HepG2 (cell line): ENCODE results near the gene NPFFR1. TPM values are rescaled to one million over a fixed set of nuclear protein-coding genes. Genes with fewer than 3 reads are reported as not detected.

ENCODE experiments used
- EP300 ChIP-seq, 3 experiments: sonication (generic) in 1 of 3; formaldehyde crosslinking in 1 of 3; IDR thresholded peaks; 2 replicates each; pipeline versions ENCODE4 v1.5.1 to v1.6.1; 2011 to 2020; ENCODE audit warnings: low read depth in 2 of 3, low read length in 2 of 3, borderline replicate concordance in 1 of 3, improper control_type of control experiment in 1 of 3, mild to moderate bottlenecking in 1 of 3, missing genetic modification reagents in 1 of 3, moderate library complexity in 1 of 3
- HMGXB3 ChIP-seq: sonication (generic); formaldehyde crosslinking; IDR thresholded peaks from 2 replicates; pipeline ENCODE4 v1.4.0; 2020; ENCODE audit warnings: missing genetic modification reagents, borderline replicate concordance
- ZNF687 ChIP-seq: sonication (generic); formaldehyde crosslinking; IDR thresholded peaks from 2 replicates; pipeline ENCODE4 v1.5.1; 2020; ENCODE audit warnings: mild to moderate bottlenecking, missing genetic modification reagents, moderate library complexity
- ZNF839 ChIP-seq: sonication (generic); formaldehyde crosslinking; IDR thresholded peaks from 2 replicates; pipeline ENCODE4 v1.4.0; 2020; ENCODE audit warnings: missing genetic modification reagents, mild to moderate bottlenecking, borderline replicate concordance
- ZSCAN25 ChIP-seq: sonication (generic); formaldehyde crosslinking; IDR thresholded peaks from 2 replicates; pipeline ENCODE4 v1.8.0; 2022; ENCODE audit warnings: mild to moderate bottlenecking, missing genetic modification reagents
- polyA plus RNA-seq, 8 experiments: library from polyadenylated mRNA; depleted of rRNA in 3 of 8; stranded (reverse) in 7 of 8; unstranded in 1 of 8; fragments of >200 nt; fragmentation: Illumina TruSeq in 4 of 8; extraction: Trizol in 4 of 8; gene quantifications; 2 replicates each; pipeline versions ENCODE4 v1.2.1 to v1.2.3, GENCODE V29; 2011 to 2016; ENCODE audit warnings: low read depth in 4 of 8, missing spikeins in 1 of 8, mixed read lengths in 1 of 8; ENCODE audit not compliant: insufficient read depth in 1 of 8
- total RNA-seq, 5 experiments: library from RNA; depleted of rRNA; stranded (reverse); fragments of >200 nt; fragmentation: Illumina TruSeq; extraction: Trizol; gene quantifications; 2 replicates each; pipeline ENCODE4 v1.2.3, GENCODE V29; 2016; ENCODE audit warnings: low read depth in 1 of 5
- TF ChIP-seq, protein P1 (sequence below): sonication (generic); formaldehyde crosslinking; IDR thresholded peaks from 2 replicates; pipeline ENCODE4 v1.9.0; 2022; ENCODE audit warnings: missing genetic modification reagents, mild to moderate bottlenecking, borderline replicate concordance
- TF ChIP-seq, protein P2 (sequence below): sonication (generic); formaldehyde crosslinking; conservative IDR thresholded peaks from 2 replicates; pipeline ENCODE4 v1.4.0; 2020; ENCODE audit warnings: mild to moderate bottlenecking, missing genetic modification reagents, moderate library complexity

NPFFR1 gene
- total and polyA plus RNA-seq, 2 of the 13 experiments (the other 11 are each of a cell fraction or from before 2014, with no cell fraction given) = under 0.01 TPM; not detected in 1

GRCh38 chr10:70255329-70256299, 28.2 kb downstream of the NPFFR1 start (continued):
- TF ChIP-seq ZSCAN25 (CRISPR knock-in tag) = no peak
- TF ChIP-seq EP300 (IDR thresholded peaks at IDR 0.05; ENCODE audit: low read depth in 2 of 2, low read length in 2 of 2) = peak; percentile 31 to 67; a peak in 1 of 4 replicates
- TF ChIP-seq EP300 (CRISPR knock-in tag; IDR thresholded peaks at IDR 0.05; ENCODE audit: borderline replicate concordance) = no peak; the same call in 1 of the 2 replicates
- TF ChIP-seq ZNF839 (CRISPR knock-in tag) = no peak
- peak; percentile 33 for TF ChIP-seq ZNF687 (CRISPR knock-in tag)
- TF ChIP-seq HMGXB3 (CRISPR knock-in tag) = no peak
- TF ChIP-seq, protein P1, sequence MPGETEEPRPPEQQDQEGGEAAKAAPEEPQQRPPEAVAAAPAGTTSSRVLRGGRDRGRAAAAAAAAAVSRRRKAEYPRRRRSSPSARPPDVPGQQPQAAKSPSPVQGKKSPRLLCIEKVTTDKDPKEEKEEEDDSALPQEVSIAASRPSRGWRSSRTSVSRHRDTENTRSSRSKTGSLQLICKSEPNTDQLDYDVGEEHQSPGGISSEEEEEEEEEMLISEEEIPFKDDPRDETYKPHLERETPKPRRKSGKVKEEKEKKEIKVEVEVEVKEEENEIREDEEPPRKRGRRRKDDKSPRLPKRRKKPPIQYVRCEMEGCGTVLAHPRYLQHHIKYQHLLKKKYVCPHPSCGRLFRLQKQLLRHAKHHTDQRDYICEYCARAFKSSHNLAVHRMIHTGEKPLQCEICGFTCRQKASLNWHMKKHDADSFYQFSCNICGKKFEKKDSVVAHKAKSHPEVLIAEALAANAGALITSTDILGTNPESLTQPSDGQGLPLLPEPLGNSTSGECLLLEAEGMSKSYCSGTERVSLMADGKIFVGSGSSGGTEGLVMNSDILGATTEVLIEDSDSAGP (CRISPR knock-in tag) = peak; percentile 12; the same call in 1 of the 2 replicates
- TF ChIP-seq, protein P2, sequence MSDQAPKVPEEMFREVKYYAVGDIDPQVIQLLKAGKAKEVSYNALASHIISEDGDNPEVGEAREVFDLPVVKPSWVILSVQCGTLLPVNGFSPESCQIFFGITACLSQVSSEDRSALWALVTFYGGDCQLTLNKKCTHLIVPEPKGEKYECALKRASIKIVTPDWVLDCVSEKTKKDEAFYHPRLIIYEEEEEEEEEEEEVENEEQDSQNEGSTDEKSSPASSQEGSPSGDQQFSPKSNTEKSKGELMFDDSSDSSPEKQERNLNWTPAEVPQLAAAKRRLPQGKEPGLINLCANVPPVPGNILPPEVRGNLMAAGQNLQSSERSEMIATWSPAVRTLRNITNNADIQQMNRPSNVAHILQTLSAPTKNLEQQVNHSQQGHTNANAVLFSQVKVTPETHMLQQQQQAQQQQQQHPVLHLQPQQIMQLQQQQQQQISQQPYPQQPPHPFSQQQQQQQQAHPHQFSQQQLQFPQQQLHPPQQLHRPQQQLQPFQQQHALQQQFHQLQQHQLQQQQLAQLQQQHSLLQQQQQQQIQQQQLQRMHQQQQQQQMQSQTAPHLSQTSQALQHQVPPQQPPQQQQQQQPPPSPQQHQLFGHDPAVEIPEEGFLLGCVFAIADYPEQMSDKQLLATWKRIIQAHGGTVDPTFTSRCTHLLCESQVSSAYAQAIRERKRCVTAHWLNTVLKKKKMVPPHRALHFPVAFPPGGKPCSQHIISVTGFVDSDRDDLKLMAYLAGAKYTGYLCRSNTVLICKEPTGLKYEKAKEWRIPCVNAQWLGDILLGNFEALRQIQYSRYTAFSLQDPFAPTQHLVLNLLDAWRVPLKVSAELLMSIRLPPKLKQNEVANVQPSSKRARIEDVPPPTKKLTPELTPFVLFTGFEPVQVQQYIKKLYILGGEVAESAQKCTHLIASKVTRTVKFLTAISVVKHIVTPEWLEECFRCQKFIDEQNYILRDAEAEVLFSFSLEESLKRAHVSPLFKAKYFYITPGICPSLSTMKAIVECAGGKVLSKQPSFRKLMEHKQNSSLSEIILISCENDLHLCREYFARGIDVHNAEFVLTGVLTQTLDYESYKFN (CRISPR knock-in tag) = 0 out of 2 replicates have a peak, but pooled peaks have one; percentile 20
